BE2C (cell line): Measurements from ENCODE around the gene RND1.

Experiments used
- DNase-seq: peaks from one replicate; pipeline ENCODE4 v3.0.0-alpha.2; 2020
- H3K27me3 ChIP-seq: fragments of 250-450 bp; sonication (Bioruptor Pico); 2 replicates; pipeline ENCODE4 v1.5.1; 2020; ENCODE audit warnings: mild to moderate bottlenecking
- H3K36me3 ChIP-seq: fragments of 250-450 bp; sonication (Bioruptor Pico); 2 replicates; pipeline ENCODE4 v1.5.1; 2020; ENCODE audit warnings: mild to moderate bottlenecking
- H3K4me1 ChIP-seq: fragments of 250-450 bp; sonication (Bioruptor Pico); 2 replicates; pipeline ENCODE4 v1.5.1; 2020
- H3K4me3 ChIP-seq: 2 replicates; pipeline ENCODE4 v1.5.1; 2011; ENCODE audit warnings: low read depth, low read length
- H3K9me3 ChIP-seq: fragments of 250-450 bp; sonication (Bioruptor Pico); 2 replicates; pipeline ENCODE4 v1.5.1; 2020
- CTCF ChIP-seq: IDR thresholded peaks from 2 replicates; pipeline ENCODE4 v1.5.1; 2012; ENCODE audit warnings: mild to moderate bottlenecking, low read depth, low read length

The RND1 gene

GRCh38 chr12:48811437-48812090 is 54.1 kb downstream of the RND1 start:
- DNase-seq: no peak
- no peaks in the 10 kb centered on the region for H3K9me3 ChIP-seq
- no peaks in the 10 kb centered on the region for H3K27me3 ChIP-seq
- no peak for TF ChIP-seq CTCF
- H3K4me3 ChIP-seq: no peak overlapping the region
- peaks cover 3% of the 10 kb centered on the region for H3K4me1 ChIP-seq
- no peaks in the 10 kb centered on the region for H3K36me3 ChIP-seq

- Histone ChIP-seq H3K4me3 (no peak overlapping the region), H3K27me3 (no peaks in the 10 kb centered on the region), H3K36me3 (no peaks in the 10 kb centered on the region), H3K9me3 (no peaks in the 10 kb centered on the region), H3K4me1 (no peaks in the 10 kb centered on the region; the same call in 1 of the 2 replicates)
- no peak for TF ChIP-seq CTCF
- DNase-seq: no peak
Measured at GRCh38 chr12:48810903-48811431, 54.7 kb downstream of the RND1 start.

- H3K9me3 ChIP-seq: no peaks in the 10 kb centered on the region
- no peak overlapping the region for H3K4me3 ChIP-seq
- H3K4me1 ChIP-seq: no peaks in the 10 kb centered on the region
- TF ChIP-seq CTCF: no peak
- no peaks in the 10 kb centered on the region for H3K36me3 ChIP-seq
- H3K27me3 ChIP-seq: no peaks in the 10 kb centered on the region
- DNase-seq: no peak
Measured at GRCh38 chr12:48807981-48808380, 57.7 kb downstream of the RND1 start.
